Ishikawa (cell line): ENCODE measurements around the gene ZNF423.

Experiments used
- CEBPB ChIP-seq: IDR thresholded peaks from 2 replicates; pipeline ENCODE4 v1.6.1; 2012
- EP300 ChIP-seq: IDR thresholded peaks from 2 replicates; pipeline ENCODE4 v1.6.1; 2012; ENCODE audit warnings: borderline replicate concordance
- NFIC ChIP-seq: IDR thresholded peaks from 2 replicates; pipeline ENCODE4 v1.6.1; 2012
- RAD21 ChIP-seq: IDR thresholded peaks from 2 replicates; pipeline ENCODE4 v1.6.1; 2012; ENCODE audit warnings: low read depth
- REST ChIP-seq: IDR thresholded peaks from 2 replicates; pipeline ENCODE4 v1.6.1; 2012; ENCODE audit warnings: low read depth, mild to moderate bottlenecking
- TAF1 ChIP-seq: IDR thresholded peaks from 2 replicates; pipeline ENCODE4 v1.6.1; 2012; ENCODE audit warnings: low read depth, mild to moderate bottlenecking
- YY1 ChIP-seq: IDR thresholded peaks from 2 replicates; pipeline ENCODE4 v1.6.1; 2012; ENCODE audit warnings: low read depth
- TF ChIP-seq, protein P1 (sequence below): IDR thresholded peaks from 2 replicates; pipeline ENCODE4 v1.6.1; 2012

- TF ChIP-seq EP300 (no peak), CEBPB (no peak), REST (no peak), NFIC (no peak), YY1 (no peak), RAD21 (no peak), TAF1 (no peak)
- TF ChIP-seq, protein P1, sequence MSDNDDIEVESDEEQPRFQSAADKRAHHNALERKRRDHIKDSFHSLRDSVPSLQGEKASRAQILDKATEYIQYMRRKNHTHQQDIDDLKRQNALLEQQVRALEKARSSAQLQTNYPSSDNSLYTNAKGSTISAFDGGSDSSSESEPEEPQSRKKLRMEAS = no peak
Observed at GRCh38 chr16:49862694-49863093, 6.8 kb upstream of the ZNF423 start.
